Parathyroid adenoma (tissue), 2 donors: ENCODE measurements around the gene SFMBT2.

Experiments used
- H2AFZ ChIP-seq: fragments of 300-600 bp; sonication (generic); one replicate; pipeline ENCODE4 v1.7.0; 2017; ENCODE audit warnings: antibody characterized with exemption, mild to moderate bottlenecking
- H3K27ac ChIP-seq: fragments of 300-600 bp; sonication (generic); one replicate; pipeline ENCODE4 v1.7.0; 2017
- H3K27me3 ChIP-seq: fragments of 300-600 bp; sonication (generic); one replicate; pipeline ENCODE4 v1.7.0; 2017; ENCODE audit warnings: low read length; ENCODE audit not compliant: control insufficient read depth, insufficient read depth
- H3K36me3 ChIP-seq: fragments of 300-600 bp; sonication (generic); one replicate; pipeline ENCODE4 v1.7.0; 2017; ENCODE audit warnings: low read length; ENCODE audit not compliant: control insufficient read depth, insufficient read depth
- H3K4me1 ChIP-seq: fragments of 300-600 bp; sonication (generic); one replicate; pipeline ENCODE4 v1.7.0; 2017; ENCODE audit warnings: control low read depth
- H3K4me2 ChIP-seq: fragments of 300-600 bp; sonication (generic); one replicate; pipeline ENCODE4 v1.7.0; 2017; ENCODE audit warnings: low read length
- H3K4me3 ChIP-seq: fragments of 300-600 bp; sonication (generic); one replicate; pipeline ENCODE4 v1.7.0; 2017; ENCODE audit warnings: low read depth, low read length
- H3K79me2 ChIP-seq: fragments of 300-600 bp; sonication (generic); one replicate; pipeline ENCODE4 v1.7.0; 2017; ENCODE audit warnings: control low read depth
- H3K9ac ChIP-seq: fragments of 300-600 bp; sonication (generic); one replicate; pipeline ENCODE4 v1.7.0; 2017; ENCODE audit warnings: mild to moderate bottlenecking
- H3K9me3 ChIP-seq: fragments of 300-600 bp; sonication (generic); one replicate; pipeline ENCODE4 v1.7.0; 2017; ENCODE audit warnings: low read length; ENCODE audit not compliant: control insufficient read depth
- CTCF ChIP-seq: fragments of 300-600 bp; sonication (generic); IDR thresholded peaks from one replicate; pipeline ENCODE4 v1.7.0; 2017; ENCODE audit warnings: antibody characterized with exemption, mild to moderate bottlenecking
- donor health status: primary hyperparathyroidism.

SFMBT2 gene

GRCh38 chr10:7209458-7209857, 201.4 kb downstream of the SFMBT2 start:
- Histone ChIP-seq H3K36me3 (no peaks in the 10 kb centered on the region), H3K4me1 (no peaks in the 10 kb centered on the region), H3K9ac (no peak overlapping the region), H3K4me2 (no peak overlapping the region), H3K27me3 (no peaks in the 10 kb centered on the region), H3K79me2 (no peaks in the 10 kb centered on the region), H3K9me3 (no peaks in the 10 kb centered on the region), H3K4me3 (no peak overlapping the region), H2AFZ (no peak overlapping the region), H3K27ac (no peak overlapping the region)
- no peak for TF ChIP-seq CTCF

GRCh38 chr10:7206412-7207100, 204.3 kb downstream of the SFMBT2 start:
- no peaks in the 10 kb centered on the region for H3K27me3 ChIP-seq
- no peak overlapping the region for H3K4me3 ChIP-seq
- H3K79me2 ChIP-seq, result no peaks in the 10 kb centered on the region
- no peaks in the 10 kb centered on the region for H3K4me1 ChIP-seq
- TF ChIP-seq CTCF, result no peak
- H3K4me2 ChIP-seq, result no peak overlapping the region
- H3K9me3 ChIP-seq, result no peaks in the 10 kb centered on the region
- H3K36me3 ChIP-seq, result no peaks in the 10 kb centered on the region
- no peak overlapping the region for H3K27ac ChIP-seq
- H2AFZ ChIP-seq, result no peak overlapping the region
- H3K9ac ChIP-seq, result no peak overlapping the region

GRCh38 chr10:7205656-7206055, 205.2 kb downstream of the SFMBT2 start:
- no peaks in the 10 kb centered on the region for H3K27me3 ChIP-seq
- H3K4me3 ChIP-seq, result no peak overlapping the region
- no peaks in the 10 kb centered on the region for H3K4me1 ChIP-seq
- no peaks in the 10 kb centered on the region for H3K9me3 ChIP-seq
- H3K79me2 ChIP-seq, result no peaks in the 10 kb centered on the region
- H2AFZ ChIP-seq, result no peak overlapping the region
- no peak overlapping the region for H3K4me2 ChIP-seq
- H3K27ac ChIP-seq, result no peak overlapping the region
- no peak overlapping the region for H3K9ac ChIP-seq
- TF ChIP-seq CTCF, result no peak
- no peaks in the 10 kb centered on the region for H3K36me3 ChIP-seq

- TF ChIP-seq CTCF, result no peak
- Histone ChIP-seq H3K9ac (no peak overlapping the region), H3K27ac (no peak overlapping the region), H3K4me2 (no peak overlapping the region), H3K9me3 (no peaks in the 10 kb centered on the region), H2AFZ (no peak overlapping the region), H3K36me3 (no peaks in the 10 kb centered on the region), H3K4me1 (no peaks in the 10 kb centered on the region), H3K27me3 (no peaks in the 10 kb centered on the region), H3K79me2 (no peaks in the 10 kb centered on the region), H3K4me3 (no peak overlapping the region)
Observed at GRCh38 chr10:7202793-7203355, 208.0 kb downstream of the SFMBT2 start.
